Large intestine (tissue), 3 donors: ENCODE measurements around the gene CDX1. TPM values are rescaled to one million over a fixed set of nuclear protein-coding genes. Genes with fewer than 3 reads are reported as not detected.
A peak's percentile ranks its signal among the peaks of the same experiment; 100 is the strongest.

Experiments used
- DNase-seq, 2 donors: peaks; one replicate each; pipeline versions ENCODE4 v3.0.0 to v3.0.0-alpha.2; 2013
- H3K27ac ChIP-seq: one replicate; pipeline ENCODE4 v1.5.1; 2013; ENCODE audit warnings: low read length
- H3K27me3 ChIP-seq: 2 replicates; pipeline ENCODE4 v1.6.1; 2013; ENCODE audit warnings: low read length; ENCODE audit not compliant: control insufficient read depth, insufficient read depth
- H3K36me3 ChIP-seq: 2 replicates; pipeline ENCODE4 v1.6.1; 2013; ENCODE audit warnings: low read length; ENCODE audit not compliant: control insufficient read depth, insufficient read depth
- H3K4me1 ChIP-seq: one replicate; pipeline ENCODE4 v1.6.1; 2013; ENCODE audit warnings: low read length; ENCODE audit not compliant: control insufficient read depth, insufficient read depth
- H3K4me3 ChIP-seq: one replicate; pipeline ENCODE4 v1.5.1; 2013; ENCODE audit warnings: low read length
- H3K9me3 ChIP-seq: one replicate; pipeline ENCODE4 v1.6.1; 2013; ENCODE audit warnings: mild to moderate bottlenecking, low read depth, low read length, moderate library complexity; ENCODE audit not compliant: control insufficient read depth
- WGBS: methylation state at CpG from one replicate; pipeline ENCODE4 v1.1.5; 2013; ENCODE audit warnings: low lambda C conversion rate; ENCODE audit not compliant: insufficient coverage; 5-methylcytosine and 5-hydroxymethylcytosine counted together
- polyA plus RNA-seq: library from polyadenylated mRNA; unstranded; fragments of 120-200 nt; gene quantifications from one replicate; pipeline ENCODE4 v1.2.1, GENCODE V29; 2013

The CDX1 gene
- polyA plus RNA-seq, 1 donor: 196 TPM

- no peaks in the 10 kb centered on the region for H3K36me3 ChIP-seq
- H3K4me1 ChIP-seq: peaks cover 56% of the 10 kb centered on the region
- WGBS: no CpG with 5 or more reads among the region's 3 CpGs
- H3K27ac ChIP-seq: peak overlapping the region; percentile 99
- H3K27me3 ChIP-seq: no peaks in the 10 kb centered on the region
- DNase-seq: peak; percentile 92 to 97
- H3K9me3 ChIP-seq: no peaks in the 10 kb centered on the region
- no peak overlapping the region for H3K4me3 ChIP-seq
These were observed 4.5 kb upstream of the CDX1 start for GRCh38 chr5:150162142-150162513.

DNA sequence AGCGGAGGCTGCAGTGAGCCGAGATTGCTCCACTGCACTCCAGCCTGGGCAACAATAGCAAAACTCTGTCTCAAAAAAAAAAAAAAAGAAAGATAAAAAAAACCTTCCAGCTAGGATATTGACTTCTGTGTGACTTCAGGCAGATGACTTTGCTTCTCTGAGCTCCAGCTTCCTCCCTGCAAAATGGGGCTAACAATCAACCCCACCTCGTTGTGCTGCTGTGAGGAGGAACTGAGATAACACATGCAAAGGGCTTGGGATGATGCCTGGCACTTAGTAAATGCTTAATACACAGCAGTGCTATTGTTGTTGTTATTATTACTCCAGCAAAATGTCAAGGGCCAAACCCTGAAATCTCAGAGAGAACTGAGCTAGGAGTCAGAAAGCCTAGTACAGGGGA, 3.5 kb upstream of the CDX1 start:
- peaks cover 56% of the 10 kb centered on the region for H3K4me1 ChIP-seq
- H3K9me3 ChIP-seq: no peaks in the 10 kb centered on the region
- no peak overlapping the region for H3K4me3 ChIP-seq
- H3K27me3 ChIP-seq: peaks cover 2% of the 10 kb centered on the region
- no peak for DNase-seq
- H3K36me3 ChIP-seq: no peaks in the 10 kb centered on the region
- no CpG with 5 or more reads among the region's 3 CpGs for WGBS
- H3K27ac ChIP-seq: peak overlapping the region; percentile 99

GRCh38 chr5:150163547-150164059, 3.0 kb upstream of the CDX1 start:
- H3K27me3 ChIP-seq: peaks cover 2% of the 10 kb centered on the region
- H3K4me3 ChIP-seq: no peak overlapping the region
- H3K9me3 ChIP-seq: no peaks in the 10 kb centered on the region
- peak in 1 of 2 donors; percentile 86 for DNase-seq
- H3K36me3 ChIP-seq: no peaks in the 10 kb centered on the region
- WGBS: no CpG with 5 or more reads among the region's 13 CpGs
- H3K4me1 ChIP-seq: peaks cover 56% of the 10 kb centered on the region
- H3K27ac ChIP-seq: peak overlapping the region; percentile 99

- H3K36me3 ChIP-seq: no peaks in the 10 kb centered on the region
- DNase-seq: peak in 1 of 2 donors; percentile 73
- no CpG with 5 or more reads among the region's 6 CpGs for WGBS
- H3K27me3 ChIP-seq: peaks cover 2% of the 10 kb centered on the region
- peak overlapping the region; percentile 99 for H3K27ac ChIP-seq
- no peak overlapping the region for H3K4me3 ChIP-seq
- H3K4me1 ChIP-seq: peaks cover 59% of the 10 kb centered on the region
- no peaks in the 10 kb centered on the region for H3K9me3 ChIP-seq
These were observed 2.2 kb upstream of the CDX1 start for GRCh38 chr5:150164211-150164980.

- Histone ChIP-seq H3K4me3 (peak overlapping the region; percentile 39), H3K9me3 (no peaks in the 10 kb centered on the region), H3K4me1 (peaks cover 63% of the 10 kb centered on the region), H3K27ac (peak overlapping the region; percentile 79), H3K27me3 (peaks cover 2% of the 10 kb centered on the region), H3K36me3 (peaks cover 12% of the 10 kb centered on the region)
- no peak for DNase-seq
- no CpG with 5 or more reads among the region's 27 CpGs for WGBS
These were observed 435 bp upstream of the CDX1 start for GRCh38 chr5:150166037-150166649.

DNA sequence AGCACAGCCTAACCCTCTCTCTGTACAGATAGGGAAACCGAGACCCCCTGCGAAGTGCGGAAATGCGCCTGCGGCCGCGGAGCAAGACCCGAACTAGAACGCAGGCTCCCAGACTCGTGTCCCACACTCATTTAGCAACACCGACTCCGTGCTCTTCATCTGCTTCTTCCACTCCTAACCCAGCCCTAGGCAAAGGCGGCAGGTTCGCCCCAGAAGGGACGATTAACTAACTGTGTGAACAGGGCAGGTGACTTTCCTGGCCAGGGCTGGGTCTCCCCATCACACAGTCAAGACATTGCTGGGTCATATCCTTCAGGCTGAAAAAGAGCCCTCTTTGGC, 903 bp downstream of the CDX1 start:
- DNase-seq: peak in 1 of 2 donors; percentile 58
- Histone ChIP-seq H3K4me1 (peaks cover 62% of the 10 kb centered on the region), H3K27me3 (peaks cover 2% of the 10 kb centered on the region), H3K27ac (peak overlapping the region; percentile 86), H3K36me3 (peaks cover 24% of the 10 kb centered on the region), H3K9me3 (no peaks in the 10 kb centered on the region), H3K4me3 (peak overlapping the region; percentile 80)
- WGBS: no CpG with 5 or more reads among the region's 15 CpGs

- H3K9me3 ChIP-seq: no peaks in the 10 kb centered on the region
- H3K27me3 ChIP-seq: peaks cover 2% of the 10 kb centered on the region
- H3K4me3 ChIP-seq: peak overlapping the region; percentile 80
- peaks cover 27% of the 10 kb centered on the region for H3K36me3 ChIP-seq
- peak in 1 of 2 donors; percentile 55 for DNase-seq
- WGBS: no CpG with 5 or more reads among the region's 14 CpGs
- peak overlapping the region; percentile 86 for H3K27ac ChIP-seq
- peaks cover 64% of the 10 kb centered on the region for H3K4me1 ChIP-seq
These were observed 1.3 kb downstream of the CDX1 start for GRCh38 chr5:150167908-150168307.

GRCh38 chr5:150168864-150169263, 2.3 kb downstream of the CDX1 start:
- Histone ChIP-seq H3K27ac (peak overlapping the region; percentile 86), H3K36me3 (peaks cover 34% of the 10 kb centered on the region), H3K4me3 (peak overlapping the region; percentile 80), H3K4me1 (peaks cover 64% of the 10 kb centered on the region), H3K27me3 (peaks cover 2% of the 10 kb centered on the region), H3K9me3 (no peaks in the 10 kb centered on the region)
- WGBS: no CpG with 5 or more reads among the region's 3 CpGs
- no peak for DNase-seq

- peaks cover 57% of the 10 kb centered on the region for H3K36me3 ChIP-seq
- H3K4me3 ChIP-seq: no peak overlapping the region
- no peak for DNase-seq
- no CpG with 5 or more reads among the region's 1 CpG for WGBS
- no peaks in the 10 kb centered on the region for H3K9me3 ChIP-seq
- no peak overlapping the region for H3K27ac ChIP-seq
- peaks cover 70% of the 10 kb centered on the region for H3K4me1 ChIP-seq
- H3K27me3 ChIP-seq: peaks cover 2% of the 10 kb centered on the region
These were observed 5.6 kb downstream of the CDX1 start for GRCh38 chr5:150172145-150172544.

- H3K27ac ChIP-seq: peak overlapping the region; percentile 39
- no CpG with 5 or more reads among the region's 4 CpGs for WGBS
- no peaks in the 10 kb centered on the region for H3K27me3 ChIP-seq
- peaks cover 57% of the 10 kb centered on the region for H3K36me3 ChIP-seq
- no peak overlapping the region for H3K4me3 ChIP-seq
- H3K4me1 ChIP-seq: peaks cover 74% of the 10 kb centered on the region
- H3K9me3 ChIP-seq: no peaks in the 10 kb centered on the region
- no peak for DNase-seq
These were observed 6.0 kb downstream of the CDX1 start for GRCh38 chr5:150172556-150172955.
